Stimulated activated naive CD4-positive, alpha-beta T cell (primary cell): ENCODE results near the gene KNCN.

Experiments
- DNase-seq, 6 experiments: peaks; one replicate each; lab custom pipeline; 2025; lab: John Stamatoyannopoulos, UW

KNCN gene

GRCh38 chr1:46544561-46545240 is 6.7 kb downstream of the KNCN start:
- DNase-seq: no peak

GRCh38 chr1:46543761-46544560 is 7.5 kb downstream of the KNCN start:
- no peak for DNase-seq

- DNase-seq: no peak
These were observed 8.1 kb downstream of the KNCN start for GRCh38 chr1:46543382-46543760.

GRCh38 chr1:46539972-46540371 is 11.5 kb downstream of the KNCN start:
- DNase-seq: no peak

- no peak for DNase-seq
These were observed 13.3 kb downstream of the KNCN start for GRCh38 chr1:46538147-46538546.

- DNase-seq: no peak
These were observed 13.8 kb downstream of the KNCN start for GRCh38 chr1:46537651-46538050.

GRCh38 chr1:46536527-46536926 is 14.9 kb downstream of the KNCN start:
- no peak for DNase-seq

- DNase-seq: no peak
These were observed 16.4 kb downstream of the KNCN start for GRCh38 chr1:46535063-46535462.

- peak; percentile 17 to 59 (median 39) for DNase-seq
These were observed 18.1 kb downstream of the KNCN start for GRCh38 chr1:46533179-46533864.

GRCh38 chr1:46532498-46533178 is 18.8 kb downstream of the KNCN start:
- DNase-seq: peak; percentile 29 to 63 (median 44)

GRCh38 chr1:46532095-46532494 is 19.4 kb downstream of the KNCN start:
- no peak for DNase-seq

- DNase-seq: no peak
These were observed 20.5 kb downstream of the KNCN start for GRCh38 chr1:46530791-46531409.

GRCh38 chr1:46530311-46530710 is 21.1 kb downstream of the KNCN start:
- no peak for DNase-seq

GRCh38 chr1:46529031-46529630 is 22.3 kb downstream of the KNCN start:
- no peak for DNase-seq

GRCh38 chr1:46528297-46528955 is 23.0 kb downstream of the KNCN start:
- no peak for DNase-seq

- DNase-seq: peak; percentile 21 to 66 (median 46)
These were observed 23.8 kb downstream of the KNCN start for GRCh38 chr1:46527474-46528296.

- DNase-seq: no peak
These were observed 24.7 kb downstream of the KNCN start for GRCh38 chr1:46526691-46527291.

GRCh38 chr1:46526013-46526690 is 25.3 kb downstream of the KNCN start:
- DNase-seq: no peak
